Uterus (tissue), 4 donors: ENCODE measurements around the gene KLK13. TPM values are rescaled to one million over a fixed set of nuclear protein-coding genes. Genes with fewer than 3 reads are reported as not detected.

Experiments used
- DNase-seq, 2 donors: peaks; one replicate each; pipeline ENCODE4 v3.0.0-alpha.2; 2019 to 2020
- H3K27ac ChIP-seq, 2 donors: fragments of 200-600 bp; sonication (generic); 1 replicate in 1 of 2; 2 replicates in 1 of 2; pipeline ENCODE4 v1.5.1; 2016 to 2018
- H3K27me3 ChIP-seq, 2 donors: fragments of 200-600 bp; sonication (generic); one replicate each; pipeline ENCODE4 v1.5.1; 2018 to 2019; ENCODE audit warnings: control low read depth in 1 of 2
- H3K36me3 ChIP-seq, 2 donors: fragments of 200-600 bp; sonication (generic); one replicate each; pipeline ENCODE4 v1.5.1; 2019; ENCODE audit warnings: control low read depth in 1 of 2
- H3K4me1 ChIP-seq, 2 donors: fragments of 200-600 bp; sonication (generic); one replicate each; pipeline ENCODE4 v1.5.1; 2018 to 2019; ENCODE audit warnings: control low read depth in 1 of 2
- H3K4me3 ChIP-seq, 2 donors: fragments of 200-600 bp; sonication (generic); 1 replicate in 1 of 2; 2 replicates in 1 of 2; pipeline ENCODE4 v1.5.1; 2018 to 2019; ENCODE audit warnings: mild to moderate bottlenecking in 1 of 2
- H3K9me3 ChIP-seq, 2 donors: fragments of 200-600 bp; sonication (generic); one replicate each; pipeline ENCODE4 v1.5.1; 2019; ENCODE audit warnings: control low read depth in 1 of 2
- CTCF ChIP-seq, 4 experiments: fragments of 200-600 bp in 2 of 4; fragments of 450-650 bp in 2 of 4; sonication (generic) in 2 of 4; IDR thresholded peaks; one replicate each; pipeline ENCODE4 v1.5.1; 2016 to 2019; ENCODE audit warnings: antibody characterized with exemption in 4 of 4, mild to moderate bottlenecking in 2 of 4, moderate library complexity in 1 of 4
- POLR2A ChIP-seq, 2 donors: fragments of 450-650 bp; IDR thresholded peaks; one replicate each; pipeline ENCODE4 v1.6.1; 2016; ENCODE audit warnings: antibody characterized with exemption in 2 of 2, mild to moderate bottlenecking in 1 of 2, moderate library complexity in 1 of 2
- intact Hi-C: fragments of 100-400 bp; cut with DNase I; formaldehyde crosslinking; loops from one replicate; pipeline ENCODE4 v1.15.1; 2023; ENCODE audit warnings: low total_unique reads
- total RNA-seq, 4 donors: library from RNA; depleted of rRNA in 3 of 4; stranded (reverse); fragments of >200 nt in 3 of 4; gene quantifications; one replicate each; pipeline versions ENCODE4 v1.1.0 to v1.2.4, GENCODE V29; 2014 to 2023
- donor health status: DM: yes; HTN: yes; CAD: no.

KLK13 gene
- total RNA-seq, 4 donors from 2014 or later = not detected

- H3K27ac ChIP-seq = no peak overlapping the region
- H3K9me3 ChIP-seq = no peaks in the 10 kb centered on the region
- no peak overlapping the region for H3K4me3 ChIP-seq
- no peak for TF ChIP-seq CTCF (IDR thresholded peaks at IDR 0.05)
- no peak for TF ChIP-seq POLR2A (IDR thresholded peaks at IDR 0.05)
- intact Hi-C loops = loop anchor here (10.0 kb wide), 1 partner anchor 129 kb away; no protein-coding TSS in a partner anchor
- H3K36me3 ChIP-seq = no peaks in the 10 kb centered on the region
- DNase-seq = no peak
- peaks cover 0 to 6% of the 10 kb centered on the region in 2 donors for H3K27me3 ChIP-seq
- H3K4me1 ChIP-seq = no peaks in the 10 kb centered on the region
Measured at GRCh38 chr19:51025401-51025800, 39.5 kb downstream of the KLK13 start.

- intact Hi-C loops = loop anchor here (10.0 kb wide), 1 partner anchor 130 kb away; no protein-coding TSS in a partner anchor
- Histone ChIP-seq H3K36me3 (no peaks in the 10 kb centered on the region), H3K4me3 (no peak overlapping the region), H3K27ac (no peak overlapping the region), H3K4me1 (no peaks in the 10 kb centered on the region), H3K27me3 (peaks cover 0 to 6% of the 10 kb centered on the region in 2 donors), H3K9me3 (no peaks in the 10 kb centered on the region)
- no peak for DNase-seq
- TF ChIP-seq POLR2A (IDR thresholded peaks at IDR 0.05) = no peak
- TF ChIP-seq CTCF (IDR thresholded peaks at IDR 0.05) = no peak
Measured at GRCh38 chr19:51024924-51025323, 40.0 kb downstream of the KLK13 start.

DNA sequence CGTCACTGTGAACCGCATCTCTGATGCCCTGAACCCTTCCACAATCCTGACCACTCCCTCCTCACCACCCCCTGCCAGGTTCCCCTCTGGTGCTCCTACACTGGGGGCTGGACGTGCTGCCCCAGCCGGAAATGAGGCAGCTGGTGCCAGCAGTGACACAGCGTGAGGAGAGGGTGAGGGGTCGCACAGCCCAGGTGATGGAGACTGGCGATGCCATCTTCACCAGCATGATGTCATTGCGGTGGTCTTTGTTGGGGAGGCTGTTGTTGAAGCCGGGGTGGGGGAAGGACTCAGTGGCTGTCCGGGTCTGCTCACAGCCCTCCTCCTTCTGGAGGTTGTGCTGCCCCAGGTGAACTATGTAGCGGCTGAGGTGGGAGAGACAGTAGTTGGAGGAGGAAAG, 40.9 kb downstream of the KLK13 start:
- no peak overlapping the region for H3K27ac ChIP-seq
- peaks cover 0 to 15% of the 10 kb centered on the region in 2 donors for H3K27me3 ChIP-seq
- intact Hi-C loops = loop anchor here (10.0 kb wide), 1 partner anchor 131 kb away; no protein-coding TSS in a partner anchor
- H3K9me3 ChIP-seq = no peaks in the 10 kb centered on the region
- no peak for DNase-seq
- H3K4me3 ChIP-seq = no peak overlapping the region
- H3K4me1 ChIP-seq = peaks cover 0 to 5% of the 10 kb centered on the region in 2 donors
- no peak for TF ChIP-seq POLR2A (IDR thresholded peaks at IDR 0.05)
- TF ChIP-seq CTCF (IDR thresholded peaks at IDR 0.05) = no peak
- no peaks in the 10 kb centered on the region for H3K36me3 ChIP-seq

DNA sequence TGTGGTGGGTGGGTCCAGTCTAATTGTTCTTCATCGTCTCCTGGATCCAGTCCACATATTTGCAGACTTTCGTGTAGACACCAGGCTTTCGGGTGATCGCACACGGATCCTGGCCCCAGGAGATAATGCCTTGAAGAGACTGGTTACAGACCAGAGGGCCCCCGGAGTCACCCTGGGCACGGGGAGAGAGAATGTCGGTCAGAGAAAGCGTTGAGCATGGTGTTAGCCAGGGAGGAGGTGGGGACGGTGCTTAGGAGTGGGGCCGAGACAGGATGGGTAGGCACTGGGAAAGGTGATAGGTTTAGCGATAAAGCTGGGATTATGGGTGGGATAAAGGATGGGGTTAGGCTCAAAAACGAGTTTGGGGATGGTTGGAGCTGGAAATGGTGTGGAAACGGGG, 42.4 kb downstream of the KLK13 start:
- H3K27ac ChIP-seq = no peak overlapping the region
- no peak for TF ChIP-seq CTCF (IDR thresholded peaks at IDR 0.05)
- TF ChIP-seq POLR2A (IDR thresholded peaks at IDR 0.05) = no peak
- H3K4me1 ChIP-seq = peaks cover 0 to 5% of the 10 kb centered on the region in 2 donors
- H3K36me3 ChIP-seq = no peaks in the 10 kb centered on the region
- H3K9me3 ChIP-seq = no peaks in the 10 kb centered on the region
- H3K27me3 ChIP-seq = peaks cover 0 to 18% of the 10 kb centered on the region in 2 donors
- no peak overlapping the region for H3K4me3 ChIP-seq
- no peak for DNase-seq
- intact Hi-C loops = loop anchor here (10.0 kb wide), 1 partner anchor 132 kb away; no protein-coding TSS in a partner anchor

GRCh38 chr19:51020988-51021651, 43.8 kb downstream of the KLK13 start:
- no peak for TF ChIP-seq POLR2A (IDR thresholded peaks at IDR 0.05)
- TF ChIP-seq CTCF (IDR thresholded peaks at IDR 0.05) = peak; percentile 39 to 73 (median 58)
- no peak for DNase-seq
- H3K36me3 ChIP-seq = no peaks in the 10 kb centered on the region
- no peak overlapping the region for H3K27ac ChIP-seq
- no peak overlapping the region for H3K4me3 ChIP-seq
- intact Hi-C loops = loop anchor here (10.0 kb wide), 1 partner anchor 134 kb away; no protein-coding TSS in a partner anchor
- peaks cover 0 to 12% of the 10 kb centered on the region in 2 donors for H3K4me1 ChIP-seq
- no peaks in the 10 kb centered on the region for H3K9me3 ChIP-seq
- H3K27me3 ChIP-seq = peaks cover 0 to 25% of the 10 kb centered on the region in 2 donors
